Osteoblast (primary cell): ENCODE measurements around the gene SETSIP. TPM values are rescaled to one million over a fixed set of nuclear protein-coding genes. Genes with fewer than 3 reads are reported as not detected.

Experiments
- DNase-seq: peaks from one replicate; pipeline ENCODE4 v3.0.0; 2011; ENCODE audit warnings: low spot score, mixed read lengths; ENCODE audit not compliant: insufficient read length; ENCODE audit errors: missing footprints
- H2AFZ ChIP-seq: 2 replicates; pipeline ENCODE4 v1.6.0; 2011; ENCODE audit warnings: mild to moderate bottlenecking, low read length
- H3K27ac ChIP-seq: 2 replicates; pipeline ENCODE4 v1.5.1; 2011; ENCODE audit warnings: mild to moderate bottlenecking, low read depth, low read length, moderate library complexity
- H3K27me3 ChIP-seq: 2 replicates; pipeline ENCODE4 v1.6.0; 2012; ENCODE audit warnings: mild to moderate bottlenecking, control low read depth, inconsistent platforms, low read length, moderate library complexity; ENCODE audit not compliant: insufficient read depth
- H3K36me3 ChIP-seq: 2 replicates; pipeline ENCODE4 v1.5.1; 2011; ENCODE audit warnings: mild to moderate bottlenecking, low read length, control low read depth, moderate library complexity; ENCODE audit not compliant: insufficient read depth
- H3K4me1 ChIP-seq: 2 replicates; pipeline ENCODE4 v1.5.1; 2011; ENCODE audit warnings: mild to moderate bottlenecking, low read length, control low read depth, moderate library complexity; ENCODE audit not compliant: insufficient read depth
- H3K4me2 ChIP-seq: 2 replicates; pipeline ENCODE4 v1.6.0; 2011; ENCODE audit warnings: mild to moderate bottlenecking, low read length; ENCODE audit not compliant: insufficient read depth
- H3K4me3 ChIP-seq: fragments of 200-600 bp; sonication (generic); 3 replicates; pipeline ENCODE4 v1.5.1; 2012; ENCODE audit warnings: mild to moderate bottlenecking, low read length, inconsistent platforms; ENCODE audit not compliant: insufficient read depth
- H3K79me2 ChIP-seq: 2 replicates; pipeline ENCODE4 v1.6.0; 2012; ENCODE audit warnings: mild to moderate bottlenecking, low read length, control low read depth, inconsistent platforms; ENCODE audit not compliant: insufficient read depth
- H3K9me3 ChIP-seq: 2 replicates; pipeline ENCODE4 v1.5.1; 2011; ENCODE audit warnings: low read depth, low read length, control low read depth
- H4K20me1 ChIP-seq: 2 replicates; pipeline ENCODE4 v1.6.0; 2012; ENCODE audit warnings: mild to moderate bottlenecking, low read length, control low read depth; ENCODE audit not compliant: insufficient read depth
- total RNA-seq: library from RNA; depleted of rRNA; stranded (reverse); fragments of >200 nt; gene quantifications from 2 replicates; pipeline ENCODE4 v1.2.3, GENCODE V29; 2012
- TF ChIP-seq, protein P1 (sequence below): IDR thresholded peaks from 2 replicates; pipeline ENCODE4 v1.5.1; 2011; ENCODE audit warnings: mild to moderate bottlenecking, low read depth, low read length, moderate library complexity; ENCODE audit errors: extremely low read depth

SETSIP gene
- total RNA-seq, 1 donor = 0.36 TPM

DNA sequence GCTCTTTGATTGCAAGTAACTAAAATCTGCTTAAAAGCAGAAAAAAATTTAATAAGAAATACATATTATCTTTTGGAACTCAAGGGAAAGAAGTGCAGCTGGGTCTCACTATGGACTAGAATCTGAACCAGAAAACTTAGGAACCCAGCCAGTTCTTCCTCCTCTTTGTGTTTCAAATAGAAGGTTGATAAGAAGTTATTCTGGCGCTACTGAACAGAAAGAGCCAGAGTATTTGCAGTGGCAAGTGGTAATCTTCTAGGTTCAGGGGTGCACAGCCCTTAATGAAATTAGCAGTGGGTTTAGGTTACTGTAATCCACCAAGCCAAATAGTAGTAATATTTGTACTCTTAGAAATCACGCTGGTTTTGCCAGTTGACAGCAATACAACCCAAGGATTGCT is 33.4 kb upstream of the SETSIP start:
- Histone ChIP-seq H3K79me2 (no peaks in the 10 kb centered on the region), H4K20me1 (no peaks in the 10 kb centered on the region), H3K36me3 (no peaks in the 10 kb centered on the region), H3K4me3 (no peak overlapping the region), H3K27me3 (no peaks in the 10 kb centered on the region), H3K4me2 (no peak overlapping the region), H3K27ac (no peak overlapping the region), H3K9me3 (no peaks in the 10 kb centered on the region), H2AFZ (no peak overlapping the region), H3K4me1 (no peaks in the 10 kb centered on the region)
- DNase-seq = no peak
- TF ChIP-seq, protein P1, sequence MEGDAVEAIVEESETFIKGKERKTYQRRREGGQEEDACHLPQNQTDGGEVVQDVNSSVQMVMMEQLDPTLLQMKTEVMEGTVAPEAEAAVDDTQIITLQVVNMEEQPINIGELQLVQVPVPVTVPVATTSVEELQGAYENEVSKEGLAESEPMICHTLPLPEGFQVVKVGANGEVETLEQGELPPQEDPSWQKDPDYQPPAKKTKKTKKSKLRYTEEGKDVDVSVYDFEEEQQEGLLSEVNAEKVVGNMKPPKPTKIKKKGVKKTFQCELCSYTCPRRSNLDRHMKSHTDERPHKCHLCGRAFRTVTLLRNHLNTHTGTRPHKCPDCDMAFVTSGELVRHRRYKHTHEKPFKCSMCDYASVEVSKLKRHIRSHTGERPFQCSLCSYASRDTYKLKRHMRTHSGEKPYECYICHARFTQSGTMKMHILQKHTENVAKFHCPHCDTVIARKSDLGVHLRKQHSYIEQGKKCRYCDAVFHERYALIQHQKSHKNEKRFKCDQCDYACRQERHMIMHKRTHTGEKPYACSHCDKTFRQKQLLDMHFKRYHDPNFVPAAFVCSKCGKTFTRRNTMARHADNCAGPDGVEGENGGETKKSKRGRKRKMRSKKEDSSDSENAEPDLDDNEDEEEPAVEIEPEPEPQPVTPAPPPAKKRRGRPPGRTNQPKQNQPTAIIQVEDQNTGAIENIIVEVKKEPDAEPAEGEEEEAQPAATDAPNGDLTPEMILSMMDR = no peak

DNA sequence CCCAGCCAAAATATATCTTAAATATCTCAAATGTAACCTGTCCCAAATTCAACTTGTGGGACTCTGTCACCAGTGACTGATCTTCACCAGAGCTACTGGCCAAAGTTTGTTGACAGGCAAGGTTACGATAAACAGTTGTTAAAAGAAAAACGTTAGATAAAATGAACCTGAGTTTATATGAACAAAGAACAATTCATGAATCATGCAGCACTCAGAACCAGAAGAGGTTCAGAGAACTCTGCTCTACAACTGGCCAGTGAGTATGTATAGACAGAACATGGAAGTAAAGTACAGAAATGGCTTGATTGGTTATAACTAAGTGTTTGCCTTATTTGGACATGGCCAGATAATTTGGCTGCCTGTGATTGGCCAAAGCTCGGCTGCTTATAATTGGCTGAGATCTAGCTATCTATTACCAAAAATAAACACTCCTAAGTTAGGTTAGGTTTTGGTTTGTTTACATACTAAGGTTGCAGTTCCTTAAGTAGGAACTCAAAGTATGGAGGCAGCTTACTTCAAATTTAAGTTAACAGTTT is 30.4 kb upstream of the SETSIP start:
- no peak for DNase-seq
- H4K20me1 ChIP-seq = no peaks in the 10 kb centered on the region

GRCh38 chr1:92096317-92096716 is 21.1 kb upstream of the SETSIP start:
- no peaks in the 10 kb centered on the region for H3K36me3 ChIP-seq
- no peak overlapping the region for H3K27ac ChIP-seq
- TF ChIP-seq, protein P1 = no peak
- no peak overlapping the region for H2AFZ ChIP-seq
- H3K79me2 ChIP-seq = no peaks in the 10 kb centered on the region
- H3K4me1 ChIP-seq = no peaks in the 10 kb centered on the region
- no peaks in the 10 kb centered on the region for H3K27me3 ChIP-seq
- no peak overlapping the region for H3K4me2 ChIP-seq
- no peaks in the 10 kb centered on the region for H3K9me3 ChIP-seq
- no peaks in the 10 kb centered on the region for H4K20me1 ChIP-seq
- H3K4me3 ChIP-seq = no peak overlapping the region
- no peak for DNase-seq

More for the DNA sequence above, 30.4 kb upstream of the SETSIP start:
- Histone ChIP-seq H2AFZ (no peak overlapping the region), H3K4me1 (no peaks in the 10 kb centered on the region), H3K79me2 (no peaks in the 10 kb centered on the region), H3K36me3 (no peaks in the 10 kb centered on the region), H3K27me3 (no peaks in the 10 kb centered on the region), H3K9me3 (no peaks in the 10 kb centered on the region), H3K4me2 (no peak overlapping the region), H3K4me3 (no peak overlapping the region), H3K27ac (no peak overlapping the region)
- TF ChIP-seq, protein P1 = no peak

DNA sequence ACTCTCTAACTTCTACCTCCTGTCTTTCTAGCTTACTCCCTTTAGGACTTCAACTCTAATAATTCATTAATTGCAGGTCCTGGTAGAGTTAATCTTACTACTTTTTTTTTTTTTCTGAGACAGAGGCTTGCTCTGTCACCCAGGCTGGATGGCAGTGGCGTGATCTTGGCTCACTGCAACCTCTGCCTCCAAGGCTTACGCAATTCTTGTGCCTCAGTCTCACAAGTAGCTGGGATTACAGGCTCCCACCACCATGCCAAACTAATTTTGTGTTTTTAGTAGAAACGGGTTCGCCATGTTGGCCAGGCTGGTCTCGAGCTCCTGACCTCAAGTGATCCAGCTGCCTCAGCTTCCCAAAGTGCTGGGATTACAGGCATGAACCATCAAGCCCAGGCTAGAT is 20.7 kb upstream of the SETSIP start:
- no peaks in the 10 kb centered on the region for H3K27me3 ChIP-seq
- no peak for DNase-seq
- H2AFZ ChIP-seq = no peak overlapping the region
- TF ChIP-seq, protein P1 = no peak
- H3K36me3 ChIP-seq = no peaks in the 10 kb centered on the region
- H3K4me3 ChIP-seq = no peak overlapping the region
- no peak overlapping the region for H3K27ac ChIP-seq
- H4K20me1 ChIP-seq = no peaks in the 10 kb centered on the region
- H3K4me2 ChIP-seq = no peak overlapping the region
- H3K4me1 ChIP-seq = no peaks in the 10 kb centered on the region
- H3K79me2 ChIP-seq = no peaks in the 10 kb centered on the region
- no peaks in the 10 kb centered on the region for H3K9me3 ChIP-seq
